Left lung (tissue), 10 donors: ENCODE measurements around the gene FOXO1. TPM values are rescaled to one million over a fixed set of nuclear protein-coding genes. Genes with fewer than 3 reads are reported as not detected.
A peak's percentile ranks its signal among the peaks of the same experiment; 100 is the strongest.

Experiments used
- ATAC-seq: fragments of 200-7000 bp; cut with Tn5 transposase; one replicate; pipeline ENCODE4 v1.9.1; 2020; ENCODE audit warnings: moderate library complexity
- DNase-seq, 4 donors: peaks; one replicate each; pipeline ENCODE4 v3.0.0-alpha.2; 2013 to 2020
- H3K27ac ChIP-seq, 2 donors: fragments of 200-600 bp; sonication (generic) in 1 of 2; one replicate each; pipeline versions ENCODE4 v1.5.0 to v1.8.0; 2020 to 2021
- H3K27me3 ChIP-seq, 2 donors: fragments of 200-600 bp; sonication (generic) in 1 of 2; one replicate each; pipeline versions ENCODE4 v1.5.0 to v1.8.0; 2020 to 2021
- H3K36me3 ChIP-seq, 2 donors: fragments of 200-600 bp; sonication (generic) in 1 of 2; one replicate each; pipeline versions ENCODE4 v1.5.0 to v1.8.0; 2020 to 2021
- H3K4me1 ChIP-seq, 2 donors: fragments of 200-600 bp; one replicate each; pipeline ENCODE4 v1.8.0; 2021
- H3K4me3 ChIP-seq, 2 donors: fragments of 200-600 bp; sonication (generic) in 1 of 2; one replicate each; pipeline versions ENCODE4 v1.5.0 to v1.8.0; 2020 to 2021; ENCODE audit warnings: mild to moderate bottlenecking in 1 of 2
- H3K9me3 ChIP-seq, 2 donors: fragments of 200-600 bp; sonication (generic) in 1 of 2; one replicate each; pipeline versions ENCODE4 v1.5.0 to v1.8.0; 2020 to 2021
- CTCF ChIP-seq, 2 donors: fragments of 200-600 bp; sonication (generic) in 1 of 2; IDR thresholded peaks; one replicate each; pipeline versions ENCODE4 v1.5.0 to v1.8.0; 2021; ENCODE audit warnings: antibody characterized with exemption in 2 of 2
- intact Hi-C, 2 donors: fragments of 100-400 bp; cut with DNase I; formaldehyde crosslinking; loops; one replicate each; pipeline versions ENCODE4 v1.11.2 to v1.14.2; 2022
- polyA plus RNA-seq, 6 donors: library from polyadenylated mRNA; unstranded; fragments of 120-200 nt; gene quantifications; one replicate each; pipeline ENCODE4 v1.2.1, GENCODE V29; 2013; ENCODE audit not compliant: insufficient read length in 6 of 6
- total RNA-seq, 2 donors: library from RNA; stranded (reverse); fragmentation: NEBNext Ultra II Directional; extraction: Animal tissue kit (Norgen Biotek cat#: 25700); gene quantifications; one replicate each; pipeline ENCODE4 v1.2.1, GENCODE V29; 2021
- donor health status: DM: no; HTN: yes; CAD: no.
- donor health status: DM: no; HTN: no; CAD: no.

Gene FOXO1
- total and polyA plus RNA-seq, 8 donors: 12.1 to 24.0 (median 13.8) TPM

- no peak for DNase-seq
- no peak overlapping the region for H3K4me3 ChIP-seq
- TF ChIP-seq CTCF (IDR thresholded peaks at IDR 0.05): no peak
- no peaks in the 10 kb centered on the region for H3K27me3 ChIP-seq
- no peaks in the 10 kb centered on the region for H3K36me3 ChIP-seq
- no peaks in the 10 kb centered on the region for H3K9me3 ChIP-seq
- intact Hi-C loops: no loop called here
- no peak overlapping the region for H3K27ac ChIP-seq
- peaks cover 27 to 48% of the 10 kb centered on the region in 2 donors for H3K4me1 ChIP-seq
- ATAC-seq: no peak
Measured at GRCh38 chr13:40656358-40656757, 10.1 kb downstream of the FOXO1 start.

GRCh38 chr13:40653527-40654318 is 12.7 kb downstream of the FOXO1 start:
- Histone ChIP-seq H3K27ac (peak overlapping the region in 1 of 2 donors; percentile 13), H3K4me3 (no peak overlapping the region), H3K36me3 (no peaks in the 10 kb centered on the region), H3K9me3 (no peaks in the 10 kb centered on the region), H3K27me3 (no peaks in the 10 kb centered on the region), H3K4me1 (peaks cover 28 to 38% of the 10 kb centered on the region in 2 donors)
- intact Hi-C loops: no loop called here
- TF ChIP-seq CTCF (IDR thresholded peaks at IDR 0.05): no peak
- ATAC-seq (peak; percentile 62), DNase-seq (no peak)

- no peaks in the 10 kb centered on the region for H3K9me3 ChIP-seq
- H3K4me1 ChIP-seq: peaks cover 20 to 36% of the 10 kb centered on the region in 2 donors
- no peak for TF ChIP-seq CTCF (IDR thresholded peaks at IDR 0.05)
- H3K27me3 ChIP-seq: no peaks in the 10 kb centered on the region
- DNase-seq (no peak), ATAC-seq (no peak)
- H3K36me3 ChIP-seq: no peaks in the 10 kb centered on the region
- intact Hi-C loops: no loop called here
- no peak overlapping the region for H3K4me3 ChIP-seq
- H3K27ac ChIP-seq: no peak overlapping the region
Measured at GRCh38 chr13:40652588-40652940, 13.9 kb downstream of the FOXO1 start.

GRCh38 chr13:40651866-40652587 is 14.4 kb downstream of the FOXO1 start:
- TF ChIP-seq CTCF (IDR thresholded peaks at IDR 0.05): no peak
- no peak for ATAC-seq
- no peaks in the 10 kb centered on the region for H3K27me3 ChIP-seq
- intact Hi-C loops: no loop called here
- H3K9me3 ChIP-seq: no peaks in the 10 kb centered on the region
- H3K36me3 ChIP-seq: no peaks in the 10 kb centered on the region
- H3K27ac ChIP-seq: no peak overlapping the region
- DNase-seq: no peak
- H3K4me1 ChIP-seq: peaks cover 17 to 41% of the 10 kb centered on the region in 2 donors
- no peak overlapping the region for H3K4me3 ChIP-seq

GRCh38 chr13:40648841-40649240 is 17.6 kb downstream of the FOXO1 start:
- H3K9me3 ChIP-seq: no peaks in the 10 kb centered on the region
- H3K36me3 ChIP-seq: no peaks in the 10 kb centered on the region
- intact Hi-C loops: no loop called here
- no peaks in the 10 kb centered on the region for H3K27me3 ChIP-seq
- no peak overlapping the region for H3K4me3 ChIP-seq
- peak overlapping the region; percentile 1 to 2 for H3K27ac ChIP-seq
- peaks cover 26 to 48% of the 10 kb centered on the region in 2 donors for H3K4me1 ChIP-seq
- DNase-seq: no peak
- no peak for ATAC-seq
- TF ChIP-seq CTCF (IDR thresholded peaks at IDR 0.05): no peak
